Raji (cell line): Measurements from ENCODE around the gene COMMD8.

Source experiments
- POLR2A ChIP-seq: IDR thresholded peaks from 2 replicates; pipeline ENCODE4 v1.6.1; 2011; ENCODE audit warnings: low read depth, low read length, control low read depth; ENCODE audit not compliant: insufficient read depth

The COMMD8 gene

GRCh38 chr4:47427935-47428334 lies 35.6 kb downstream of the COMMD8 start:
- TF ChIP-seq POLR2A, result no peak

- no peak for TF ChIP-seq POLR2A
These were observed 37.9 kb downstream of the COMMD8 start for GRCh38 chr4:47425628-47426027.

- TF ChIP-seq POLR2A, result no peak
These were observed 44.2 kb downstream of the COMMD8 start for GRCh38 chr4:47419296-47419695.

- TF ChIP-seq POLR2A, result no peak
These were observed 45.4 kb downstream of the COMMD8 start for GRCh38 chr4:47418147-47418546.

GRCh38 chr4:47415719-47416118 lies 47.8 kb downstream of the COMMD8 start:
- no peak for TF ChIP-seq POLR2A

GRCh38 chr4:47413521-47413920 lies 50.0 kb downstream of the COMMD8 start:
- no peak for TF ChIP-seq POLR2A

GRCh38 chr4:47410271-47410670 lies 53.2 kb downstream of the COMMD8 start:
- no peak for TF ChIP-seq POLR2A

- no peak for TF ChIP-seq POLR2A
These were observed 57.1 kb downstream of the COMMD8 start for GRCh38 chr4:47406408-47406807.
